GM12872 (cell line): ENCODE data around the gene NOS2.

Experiments used
- CTCF ChIP-seq: IDR thresholded peaks from 3 replicates; pipeline ENCODE4 v1.5.1; 2011; ENCODE audit warnings: low read depth, mild to moderate bottlenecking, low read length, moderate library complexity; ENCODE audit not compliant: insufficient read depth

The NOS2 gene

GRCh38 chr17:27782791-27783206, 17.5 kb downstream of the NOS2 start:
- no peak for TF ChIP-seq CTCF

GRCh38 chr17:27780828-27781404, 19.4 kb downstream of the NOS2 start:
- no peak for TF ChIP-seq CTCF

GRCh38 chr17:27780092-27780827, 20.1 kb downstream of the NOS2 start:
- no peak for TF ChIP-seq CTCF

GRCh38 chr17:27778183-27778582, 22.1 kb downstream of the NOS2 start:
- no peak for TF ChIP-seq CTCF

GRCh38 chr17:27776882-27777624, 23.3 kb downstream of the NOS2 start:
- no peak for TF ChIP-seq CTCF

- no peak for TF ChIP-seq CTCF
Observed at GRCh38 chr17:27771586-27771985, 28.7 kb downstream of the NOS2 start.

- TF ChIP-seq CTCF: no peak
Observed at GRCh38 chr17:27770877-27771276, 29.5 kb downstream of the NOS2 start.
